Hematopoietic multipotent progenitor cell treated with erythropoietin and hydrocortisone succinate and interleukin-3 and kit ligand, for 6 days (in vitro differentiated cells): ENCODE measurements around the gene EGFL8.
"Not testable (repeated sequence)": the region's sequence is repeated elsewhere in the genome, so short reads cannot be mapped to it uniquely, and the experiment has no call there.

Experiments
- DNase-seq: peaks from one replicate; pipeline ENCODE4 v3.0.0-alpha.2; 2015

Gene EGFL8

DNA sequence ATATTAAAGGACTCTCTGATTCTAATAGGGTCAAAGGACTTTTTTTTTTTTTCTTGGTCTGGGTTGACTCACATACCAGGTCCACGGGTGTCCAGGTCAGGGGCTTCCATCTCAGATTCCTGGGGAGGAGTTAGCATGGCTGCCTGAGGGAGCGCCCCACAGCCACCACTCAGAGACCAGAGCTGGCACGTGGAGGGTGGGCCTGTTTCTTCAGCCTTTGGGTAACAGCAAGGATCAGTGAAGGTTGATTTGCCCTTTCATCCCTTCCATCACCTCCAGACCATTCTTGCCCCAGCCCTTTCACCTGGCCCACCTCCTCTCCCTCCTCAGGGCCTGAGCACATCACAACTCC, 33.9 kb downstream of the EGFL8 start:
- DNase-seq = no peak

GRCh38 chr6:32198866-32199265, 34.5 kb downstream of the EGFL8 start:
- no peak for DNase-seq

GRCh38 chr6:32200711-32201475, 36.5 kb downstream of the EGFL8 start:
- no peak for DNase-seq

GRCh38 chr6:32202186-32202585, 37.8 kb downstream of the EGFL8 start:
- DNase-seq = no peak

DNA sequence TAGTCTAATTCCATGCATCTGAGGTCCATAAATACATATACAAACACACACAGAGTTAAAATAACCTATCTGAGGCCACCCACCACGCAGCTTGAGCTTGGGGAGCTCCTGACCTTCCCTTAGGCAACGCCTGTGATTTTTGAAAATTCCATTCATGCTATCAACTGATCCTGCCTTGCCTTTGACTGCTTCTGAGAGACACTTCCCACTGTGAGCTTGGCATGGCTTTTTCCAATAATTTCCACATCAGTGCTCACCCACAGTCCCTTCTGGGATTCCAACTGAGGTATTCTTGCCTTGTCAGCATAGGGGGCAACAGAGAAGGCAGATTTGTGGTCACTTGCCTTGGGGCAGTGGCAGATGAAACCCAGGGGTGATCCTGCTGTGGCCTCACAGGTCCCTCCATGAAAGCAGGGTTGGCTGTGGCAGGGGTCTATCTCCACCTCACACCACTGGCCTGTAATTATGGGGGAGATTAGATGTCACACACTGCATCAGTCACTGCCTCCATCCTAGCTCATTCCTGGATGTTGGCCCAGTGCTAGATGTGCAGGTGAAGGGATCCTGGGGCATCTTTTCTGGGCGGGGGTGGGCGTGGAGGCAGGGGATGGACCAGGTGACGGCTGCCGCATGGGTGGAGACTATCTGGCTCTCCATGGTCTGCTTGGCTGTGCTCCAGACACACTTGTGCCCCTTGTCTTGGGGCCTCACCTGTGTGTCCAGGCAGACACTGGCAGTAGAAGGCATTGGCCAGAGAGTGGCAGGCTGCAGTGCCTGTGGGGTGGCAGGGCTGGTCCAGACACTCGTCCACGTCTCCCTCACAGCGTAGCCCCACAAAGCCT, 39.3 kb downstream of the EGFL8 start:
- no peak for DNase-seq

DNA sequence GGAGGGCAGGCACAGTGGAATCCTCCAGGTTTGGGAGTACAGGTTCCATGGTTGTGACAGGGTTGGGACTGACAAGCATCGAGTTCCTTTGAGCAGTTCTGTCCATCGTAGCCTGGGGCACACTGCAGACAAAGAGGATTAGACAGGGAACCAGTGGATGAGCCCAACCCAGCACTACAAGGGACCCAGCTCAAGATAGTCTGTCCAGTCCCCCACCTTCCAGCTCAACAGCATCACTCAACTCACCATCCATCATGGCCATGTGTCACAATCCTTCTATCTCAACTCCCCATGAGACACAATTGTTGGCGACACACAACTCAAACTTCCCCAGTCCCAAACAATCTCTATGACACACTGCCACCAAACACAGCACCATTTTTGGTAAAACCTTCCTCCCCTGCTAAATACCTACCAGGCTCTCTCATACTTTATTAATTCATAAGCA, 39.9 kb downstream of the EGFL8 start:
- DNase-seq = no peak

DNA sequence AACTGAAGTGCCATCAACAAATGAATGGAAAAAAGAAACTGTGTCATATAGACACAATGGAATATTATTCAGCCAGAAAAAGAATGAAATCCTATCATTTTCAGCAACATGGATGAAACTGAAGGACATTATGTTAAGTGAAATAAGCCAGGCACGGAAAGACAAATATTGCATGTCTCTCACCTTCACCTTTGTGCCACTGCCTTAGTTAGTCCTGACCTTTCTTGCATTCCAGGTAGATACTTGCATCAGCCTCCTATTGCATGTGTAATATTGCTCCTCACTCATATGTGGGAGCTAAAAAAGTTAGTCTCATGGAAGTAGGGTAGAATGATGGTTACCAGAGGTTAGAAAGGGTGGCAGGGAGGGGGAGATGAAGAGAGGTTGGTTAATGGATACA, 44.6 kb downstream of the EGFL8 start:
- DNase-seq = no peak

DNA sequence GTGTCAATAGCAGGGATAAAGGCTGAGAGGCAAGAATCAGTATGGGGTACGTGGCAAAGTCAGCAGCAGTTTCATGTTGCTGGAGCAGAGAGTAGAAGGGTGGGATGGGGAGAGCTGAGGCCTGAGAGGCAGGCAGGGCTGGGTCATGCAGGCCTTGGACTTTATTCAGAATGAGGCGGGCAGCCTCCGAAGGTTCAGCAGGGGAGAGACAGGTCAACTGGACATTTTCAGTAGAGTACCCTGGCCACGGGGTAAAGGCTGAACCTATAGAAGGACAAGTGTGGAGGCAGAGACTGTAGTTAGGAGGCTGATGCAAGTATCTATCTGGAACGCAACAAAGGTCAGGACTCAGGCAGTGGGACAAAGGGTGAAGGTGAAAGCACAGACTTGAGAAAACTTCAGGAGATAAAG, 45.8 kb downstream of the EGFL8 start:
- DNase-seq = no peak

GRCh38 chr6:32211432-32211831, 47.0 kb downstream of the EGFL8 start:
- DNase-seq = not testable (repeated sequence)

DNA sequence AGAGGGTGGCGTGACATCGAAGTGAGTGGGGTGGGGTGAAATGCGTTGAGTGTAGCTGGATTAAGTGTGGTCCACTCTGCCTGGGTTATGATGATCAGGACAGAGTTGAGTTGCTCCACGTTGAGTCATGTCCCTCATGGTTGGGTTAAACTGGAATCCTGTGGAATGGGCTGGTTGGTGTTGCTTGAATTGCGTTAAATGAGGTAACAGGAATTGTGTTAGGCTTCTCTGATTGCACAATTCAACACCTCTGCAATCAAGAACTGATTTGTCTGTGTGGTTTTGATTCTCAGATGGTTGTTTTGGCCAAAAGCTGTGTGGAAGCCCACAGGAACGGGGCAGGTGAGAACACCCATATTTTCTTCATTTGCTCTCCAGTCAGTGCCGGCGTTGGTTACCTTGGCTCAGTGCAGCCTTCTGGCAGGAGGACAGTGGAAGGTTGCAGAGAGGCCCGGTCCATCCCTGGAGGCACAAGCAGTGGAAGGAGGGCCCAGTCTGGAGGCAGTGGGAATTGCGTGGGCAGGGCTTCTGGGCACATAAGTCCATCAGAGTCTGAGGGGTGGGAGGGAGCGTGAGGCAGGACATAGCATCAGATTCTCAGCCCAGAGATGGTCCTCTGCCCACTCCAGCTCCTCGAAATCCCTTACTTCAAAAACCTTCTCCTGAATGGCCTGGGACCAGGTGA, 47.8 kb downstream of the EGFL8 start:
- DNase-seq = no peak

- DNase-seq = no peak
Observed at GRCh38 chr6:32213649-32214048, 49.3 kb downstream of the EGFL8 start.

GRCh38 chr6:32214126-32214525, 49.7 kb downstream of the EGFL8 start:
- peak; percentile 9 for DNase-seq

GRCh38 chr6:32215617-32216016, 51.2 kb downstream of the EGFL8 start:
- DNase-seq = no peak

DNA sequence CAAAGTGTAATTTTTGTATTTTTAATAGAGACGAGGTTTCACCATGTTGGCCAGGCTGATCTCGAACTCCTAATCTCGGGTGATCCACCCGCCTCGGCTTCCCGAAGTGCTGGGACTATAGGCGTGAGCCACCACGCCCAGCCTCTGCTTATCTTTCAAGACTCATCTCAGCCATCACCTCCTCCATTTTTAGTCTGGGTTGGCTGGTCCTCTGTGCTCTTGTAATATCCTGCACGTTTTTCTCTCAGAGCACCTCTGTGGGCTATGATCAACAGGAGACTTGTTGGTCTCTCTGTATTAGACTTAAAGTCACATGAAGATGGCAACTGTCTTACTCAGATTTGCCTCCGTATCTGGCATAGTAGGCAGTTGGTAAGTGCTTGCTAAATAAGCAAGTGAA, 51.9 kb downstream of the EGFL8 start:
- DNase-seq = peak; percentile 48

DNA sequence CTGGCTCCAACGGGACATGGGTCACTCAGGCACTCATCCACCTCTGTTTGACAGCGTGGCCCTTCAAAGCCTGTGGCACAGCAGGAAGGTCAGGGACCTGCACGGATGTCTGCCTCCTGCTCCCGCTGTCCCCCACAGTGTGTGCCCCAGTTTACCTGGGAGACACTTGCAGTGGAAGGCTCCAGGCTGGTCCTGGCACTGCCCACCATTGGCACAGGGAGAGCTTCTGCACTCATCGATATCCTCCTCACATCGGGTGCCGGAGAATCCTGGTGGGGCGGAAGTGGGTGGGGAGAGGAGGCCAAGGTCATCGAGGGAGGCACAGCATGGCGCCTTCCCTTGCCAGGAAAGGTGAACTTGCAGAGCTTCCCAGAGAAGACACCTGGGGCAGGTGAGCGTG, 52.6 kb downstream of the EGFL8 start:
- no peak for DNase-seq
